ENCODE results near the gene MTCL1.

DNA sequence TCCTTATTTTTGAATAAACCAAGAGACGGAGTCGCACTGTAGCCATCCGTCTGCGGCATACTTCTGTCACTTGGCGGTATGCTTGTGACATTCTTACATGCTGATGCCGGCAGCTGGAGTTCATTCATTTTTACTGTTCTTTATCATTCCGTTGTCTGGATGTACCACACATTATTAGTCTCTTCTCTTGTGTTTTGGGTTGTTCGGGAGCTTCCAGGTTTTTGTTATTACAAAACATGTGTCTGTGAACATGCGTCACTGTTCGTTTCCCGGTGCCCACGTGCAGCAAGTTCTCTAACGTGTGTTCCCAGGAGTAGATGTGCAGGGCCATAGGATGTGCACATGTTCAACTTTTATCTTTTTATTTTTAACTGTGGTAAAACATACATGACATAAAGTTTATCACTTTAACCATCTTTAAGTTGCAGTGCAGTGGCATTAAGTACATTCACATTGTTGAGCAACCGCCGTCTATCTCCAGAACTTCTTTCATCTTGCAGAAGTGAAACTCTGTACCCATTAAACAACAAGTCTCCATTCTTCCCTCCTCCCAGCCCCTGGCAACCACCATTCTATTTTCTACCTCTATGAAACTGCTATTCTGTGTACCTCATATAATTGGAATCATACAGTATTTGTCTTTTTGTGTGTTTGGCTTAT, 40.1 kb downstream of the MTCL1 start:
- TF ChIP-seq, protein P1, sequence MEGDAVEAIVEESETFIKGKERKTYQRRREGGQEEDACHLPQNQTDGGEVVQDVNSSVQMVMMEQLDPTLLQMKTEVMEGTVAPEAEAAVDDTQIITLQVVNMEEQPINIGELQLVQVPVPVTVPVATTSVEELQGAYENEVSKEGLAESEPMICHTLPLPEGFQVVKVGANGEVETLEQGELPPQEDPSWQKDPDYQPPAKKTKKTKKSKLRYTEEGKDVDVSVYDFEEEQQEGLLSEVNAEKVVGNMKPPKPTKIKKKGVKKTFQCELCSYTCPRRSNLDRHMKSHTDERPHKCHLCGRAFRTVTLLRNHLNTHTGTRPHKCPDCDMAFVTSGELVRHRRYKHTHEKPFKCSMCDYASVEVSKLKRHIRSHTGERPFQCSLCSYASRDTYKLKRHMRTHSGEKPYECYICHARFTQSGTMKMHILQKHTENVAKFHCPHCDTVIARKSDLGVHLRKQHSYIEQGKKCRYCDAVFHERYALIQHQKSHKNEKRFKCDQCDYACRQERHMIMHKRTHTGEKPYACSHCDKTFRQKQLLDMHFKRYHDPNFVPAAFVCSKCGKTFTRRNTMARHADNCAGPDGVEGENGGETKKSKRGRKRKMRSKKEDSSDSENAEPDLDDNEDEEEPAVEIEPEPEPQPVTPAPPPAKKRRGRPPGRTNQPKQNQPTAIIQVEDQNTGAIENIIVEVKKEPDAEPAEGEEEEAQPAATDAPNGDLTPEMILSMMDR (conservative IDR thresholded peaks at IDR 0.05), result no peak
- TF ChIP-seq ZFX (IDR thresholded peaks at IDR 0.05), result no peak
